A673 (cell line): Measurements from ENCODE around the gene ATP9A.
"Not testable (repeated sequence)": the region's sequence is repeated elsewhere in the genome, so short reads cannot be mapped to it uniquely, and the experiment has no call there.

Experiments used
- EZH2 ChIP-seq: fragments of 200-600 bp; sonication (generic); IDR thresholded peaks from 2 replicates; pipeline ENCODE4 v1.6.1; 2017; ENCODE audit warnings: borderline replicate concordance, low read depth, mild to moderate bottlenecking, mixed read lengths, antibody characterized with exemption, low read length; ENCODE audit not compliant: poor library complexity, severe bottlenecking
- TF ChIP-seq, protein P1 (sequence below): fragments of 300-800, 200-600 bp; sonication (generic); conservative IDR thresholded peaks from 2 replicates; pipeline ENCODE4 v1.5.1; 2017; ENCODE audit warnings: low read depth, mild to moderate bottlenecking, antibody characterized with exemption, low read length, moderate library complexity, mixed read lengths

DNA sequence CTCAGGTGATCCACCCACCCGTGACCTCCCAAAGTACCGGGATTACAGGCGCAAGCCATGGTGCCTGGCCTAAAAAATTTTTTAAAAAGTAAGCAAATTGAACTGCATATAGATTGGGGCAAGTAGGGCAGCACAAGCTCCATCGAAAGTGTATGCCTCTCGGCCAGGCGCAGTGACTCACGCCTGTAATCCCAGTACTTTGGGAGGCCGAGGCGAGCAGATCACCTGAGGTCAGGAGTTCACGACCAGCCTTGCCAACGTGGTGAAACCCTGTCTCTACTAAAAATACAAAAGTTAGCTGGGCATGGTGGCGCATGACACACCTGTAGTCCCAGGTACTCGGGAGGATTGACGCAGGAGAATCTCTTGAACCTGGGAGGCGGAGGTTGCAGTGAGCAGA lies 29.9 kb downstream of the ATP9A start:
- TF ChIP-seq, protein P1, sequence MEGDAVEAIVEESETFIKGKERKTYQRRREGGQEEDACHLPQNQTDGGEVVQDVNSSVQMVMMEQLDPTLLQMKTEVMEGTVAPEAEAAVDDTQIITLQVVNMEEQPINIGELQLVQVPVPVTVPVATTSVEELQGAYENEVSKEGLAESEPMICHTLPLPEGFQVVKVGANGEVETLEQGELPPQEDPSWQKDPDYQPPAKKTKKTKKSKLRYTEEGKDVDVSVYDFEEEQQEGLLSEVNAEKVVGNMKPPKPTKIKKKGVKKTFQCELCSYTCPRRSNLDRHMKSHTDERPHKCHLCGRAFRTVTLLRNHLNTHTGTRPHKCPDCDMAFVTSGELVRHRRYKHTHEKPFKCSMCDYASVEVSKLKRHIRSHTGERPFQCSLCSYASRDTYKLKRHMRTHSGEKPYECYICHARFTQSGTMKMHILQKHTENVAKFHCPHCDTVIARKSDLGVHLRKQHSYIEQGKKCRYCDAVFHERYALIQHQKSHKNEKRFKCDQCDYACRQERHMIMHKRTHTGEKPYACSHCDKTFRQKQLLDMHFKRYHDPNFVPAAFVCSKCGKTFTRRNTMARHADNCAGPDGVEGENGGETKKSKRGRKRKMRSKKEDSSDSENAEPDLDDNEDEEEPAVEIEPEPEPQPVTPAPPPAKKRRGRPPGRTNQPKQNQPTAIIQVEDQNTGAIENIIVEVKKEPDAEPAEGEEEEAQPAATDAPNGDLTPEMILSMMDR: not testable (repeated sequence)
- not testable (repeated sequence) for TF ChIP-seq EZH2
